Astrocyte (in vitro differentiated cells and primary cell): Measurements from ENCODE around the gene CREBL2. TPM values are rescaled to one million over a fixed set of nuclear protein-coding genes. Genes with fewer than 3 reads are reported as not detected.
"Not testable (repeated sequence)": the region's sequence is repeated elsewhere in the genome, so short reads cannot be mapped to it uniquely, and the experiment has no call there.

Source experiments
- DNase-seq: peaks from one replicate; pipeline ENCODE4 v3.0.0-alpha.2; 2010; ENCODE audit warnings: low read depth
- FAIRE-seq: peaks from 2 replicates; lab custom pipeline; 2011; peaks lifted over from hg19 to GRCh38; lab: Jason Lieb, UNC
- H2AFZ ChIP-seq: 2 replicates; pipeline ENCODE4 v1.6.0; 2012; ENCODE audit warnings: low read depth, low read length, inconsistent platforms
- H3K27ac ChIP-seq: 2 replicates; pipeline ENCODE4 v1.5.1; 2011; ENCODE audit warnings: low read depth, low read length, inconsistent platforms
- H3K27me3 ChIP-seq: 2 replicates; pipeline ENCODE4 v1.6.0; 2011; ENCODE audit warnings: low read length, inconsistent platforms; ENCODE audit not compliant: insufficient read depth
- H3K36me3 ChIP-seq: 2 replicates; pipeline ENCODE4 v1.5.1; 2011; ENCODE audit warnings: low read length, inconsistent platforms; ENCODE audit not compliant: insufficient read depth
- H3K4me1 ChIP-seq: 2 replicates; pipeline ENCODE4 v1.5.1; 2011; ENCODE audit warnings: low read length, inconsistent platforms; ENCODE audit not compliant: insufficient read depth
- H3K4me2 ChIP-seq: 2 replicates; pipeline ENCODE4 v1.6.0; 2012; ENCODE audit warnings: low read length, inconsistent platforms
- H3K4me3 ChIP-seq: 2 replicates; pipeline ENCODE4 v1.5.1; 2011; ENCODE audit warnings: low read depth, mild to moderate bottlenecking, low read length, inconsistent platforms; ENCODE audit not compliant: insufficient read depth
- H3K79me2 ChIP-seq: 2 replicates; pipeline ENCODE4 v1.6.0; 2012; ENCODE audit warnings: mild to moderate bottlenecking, low read length, inconsistent platforms; ENCODE audit not compliant: insufficient read depth
- H3K9ac ChIP-seq: 2 replicates; pipeline ENCODE4 v1.6.0; 2012; ENCODE audit warnings: mild to moderate bottlenecking, low read length, inconsistent platforms
- H3K9me3 ChIP-seq: 2 replicates; pipeline ENCODE4 v1.5.1; 2012; ENCODE audit warnings: low read depth, mild to moderate bottlenecking, low read length, inconsistent platforms; ENCODE audit not compliant: insufficient read depth
- H4K20me1 ChIP-seq: 2 replicates; pipeline ENCODE4 v1.6.0; 2012; ENCODE audit warnings: low read length, inconsistent platforms; ENCODE audit not compliant: insufficient read depth
- H3K27ac Mint-ChIP-seq: one replicate; pipeline ENCODE4 v1.8.0; 2021; ENCODE audit warnings: mild to moderate bottlenecking, mixed read lengths; ENCODE audit not compliant: unreplicated experiment
- H3K27me3 Mint-ChIP-seq: one replicate; pipeline ENCODE4 v1.8.0; 2021; ENCODE audit warnings: low read depth, mixed read lengths; ENCODE audit not compliant: unreplicated experiment
- H3K36me3 Mint-ChIP-seq: one replicate; pipeline ENCODE4 v1.8.0; 2021; ENCODE audit warnings: low read depth, mixed read lengths; ENCODE audit not compliant: unreplicated experiment
- H3K4me1 Mint-ChIP-seq: one replicate; pipeline ENCODE4 v1.8.0; 2021; ENCODE audit warnings: low read depth, mixed read lengths; ENCODE audit not compliant: unreplicated experiment
- H3K4me3 Mint-ChIP-seq: one replicate; pipeline ENCODE4 v1.8.0; 2021; ENCODE audit warnings: mild to moderate bottlenecking, moderate library complexity, mixed read lengths; ENCODE audit not compliant: unreplicated experiment
- H3K9me3 Mint-ChIP-seq: one replicate; pipeline ENCODE4 v1.8.0; 2021; ENCODE audit warnings: mild to moderate bottlenecking, mixed read lengths; ENCODE audit not compliant: unreplicated experiment
- CTCF ChIP-seq: IDR thresholded peaks from 2 replicates; pipeline ENCODE4 v1.5.1; 2011; ENCODE audit warnings: low read depth, mild to moderate bottlenecking, inconsistent platforms, low read length, moderate library complexity; ENCODE audit not compliant: insufficient read depth
- EZH2 ChIP-seq: IDR thresholded peaks from 2 replicates; pipeline ENCODE4 v1.6.1; 2012; ENCODE audit warnings: mild to moderate bottlenecking, low read length, inconsistent platforms; ENCODE audit not compliant: insufficient read depth
- total RNA-seq: library from RNA; stranded (reverse); gene quantifications from 2 replicates; pipeline ENCODE4 v1.2.1, GENCODE V29; 2021

Gene CREBL2
- total RNA-seq, 1 donor from 2014 or later, result 14.8 TPM

DNA sequence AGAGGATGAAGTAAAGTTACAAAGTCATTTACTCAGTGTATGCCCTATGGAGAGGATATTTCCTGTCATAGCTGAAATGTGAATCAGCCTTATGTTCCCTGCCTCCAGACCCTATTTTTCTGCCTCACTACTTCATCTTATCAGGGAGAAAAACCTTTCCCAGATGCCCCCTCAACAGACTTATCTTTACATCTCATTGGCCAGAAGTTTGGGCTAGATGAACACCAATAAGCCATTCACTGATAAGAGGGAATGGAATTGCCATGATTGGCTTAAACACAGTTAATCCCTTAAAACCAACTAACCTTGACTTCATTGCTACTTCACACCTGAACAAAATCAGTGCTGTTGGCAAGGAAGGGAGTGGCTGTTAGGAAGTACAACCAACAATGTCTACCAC lies 40.1 kb downstream of the CREBL2 start:
- H3K9me3 ChIP-seq, result peaks cover 17% of the 10 kb centered on the region
- no peaks in the 10 kb centered on the region for H3K36me3 ChIP-seq
- FAIRE-seq, result no peak
- Mint-ChIP-seq H3K4me1 (no peaks in the 10 kb centered on the region), H3K36me3 (peaks cover 6% of the 10 kb centered on the region), H3K9me3 (peaks cover 22% of the 10 kb centered on the region), H3K4me3 (no peak overlapping the region), H3K27me3 (no peaks in the 10 kb centered on the region), H3K27ac (no peak overlapping the region)
- H2AFZ ChIP-seq, result no peak overlapping the region
- DNase-seq, result no peak
- no peaks in the 10 kb centered on the region for H3K79me2 ChIP-seq
- H3K4me3 ChIP-seq, result no peak overlapping the region
- H3K4me2 ChIP-seq, result no peak overlapping the region
- H4K20me1 ChIP-seq, result no peaks in the 10 kb centered on the region
- H3K27me3 ChIP-seq, result no peaks in the 10 kb centered on the region
- H3K27ac ChIP-seq, result no peak overlapping the region
- no peak overlapping the region for H3K9ac ChIP-seq
- no peak for TF ChIP-seq EZH2
- no peak for TF ChIP-seq CTCF
- no peaks in the 10 kb centered on the region for H3K4me1 ChIP-seq

GRCh38 chr12:12652704-12653103 lies 41.0 kb downstream of the CREBL2 start:
- not testable (repeated sequence) for H3K27ac Mint-ChIP-seq, H3K27ac ChIP-seq, FAIRE-seq, H3K36me3 ChIP-seq, H3K4me3 ChIP-seq, H3K27me3 ChIP-seq, H3K79me2 ChIP-seq, H3K4me1 Mint-ChIP-seq, H3K4me2 ChIP-seq, H3K27me3 Mint-ChIP-seq, H3K4me1 ChIP-seq, DNase-seq, H4K20me1 ChIP-seq, H3K36me3 Mint-ChIP-seq, H3K4me3 Mint-ChIP-seq, H3K9ac ChIP-seq, H2AFZ ChIP-seq
- H3K9me3 ChIP-seq, result peaks cover 17% of the 10 kb centered on the region
- peaks cover 15% of the 10 kb centered on the region for H3K9me3 Mint-ChIP-seq

DNA sequence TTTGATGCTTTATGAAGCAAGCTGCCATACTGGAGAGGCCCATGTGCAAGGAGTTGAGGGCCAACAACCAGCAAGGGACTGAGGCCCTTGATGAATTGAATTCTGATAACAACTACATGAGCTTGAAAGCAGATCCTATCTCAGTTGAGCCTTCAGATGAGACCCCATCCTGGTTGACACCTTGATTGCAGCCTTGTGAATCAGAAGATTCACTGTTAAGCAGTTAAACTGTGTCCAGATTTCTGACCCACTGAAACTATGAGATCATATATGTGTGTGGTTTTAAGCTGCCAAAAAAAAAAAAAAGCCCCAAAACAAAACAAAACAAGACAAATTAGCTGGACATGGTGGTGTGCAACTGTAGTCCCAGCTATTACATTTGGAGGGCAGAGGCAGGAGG lies 42.2 kb downstream of the CREBL2 start:
- H3K4me1 ChIP-seq, result no peaks in the 10 kb centered on the region
- H3K36me3 ChIP-seq, result no peaks in the 10 kb centered on the region
- Mint-ChIP-seq H3K27me3 (peaks cover 2% of the 10 kb centered on the region), H3K4me1 (no peaks in the 10 kb centered on the region), H3K9me3 (peaks cover 5% of the 10 kb centered on the region), H3K27ac (no peak overlapping the region), H3K36me3 (no peaks in the 10 kb centered on the region), H3K4me3 (no peak overlapping the region)
- DNase-seq (no peak), FAIRE-seq (no peak)
- no peaks in the 10 kb centered on the region for H3K27me3 ChIP-seq
- H3K79me2 ChIP-seq, result no peaks in the 10 kb centered on the region
- H3K9ac ChIP-seq, result no peak overlapping the region
- H4K20me1 ChIP-seq, result no peaks in the 10 kb centered on the region
- TF ChIP-seq EZH2, result no peak
- TF ChIP-seq CTCF, result no peak
- no peak overlapping the region for H3K4me2 ChIP-seq
- H2AFZ ChIP-seq, result no peak overlapping the region
- peaks cover 7% of the 10 kb centered on the region for H3K9me3 ChIP-seq
- H3K27ac ChIP-seq, result no peak overlapping the region
- no peak overlapping the region for H3K4me3 ChIP-seq
